Lung (tissue), 12 donors: Measurements from ENCODE around the gene KCNQ1OT1. TPM values are rescaled to one million over a fixed set of nuclear protein-coding genes. Genes with fewer than 3 reads are reported as not detected.

ENCODE experiments used
- ATAC-seq: fragments of 200-7000 bp; cut with Tn5 transposase; one replicate; pipeline ENCODE4 v1.9.1; 2020; ENCODE audit warnings: moderate number of reproducible peaks; ENCODE audit not compliant: insufficient read depth, low FRiP score
- DNase-seq, 3 donors: peaks; one replicate each; pipeline ENCODE4 v3.0.0-alpha.2; 2013 to 2017
- H3K27ac ChIP-seq, 2 donors: one replicate each; pipeline ENCODE4 v1.5.1; 2013; ENCODE audit warnings: mild to moderate bottlenecking in 2 of 2, moderate library complexity in 2 of 2, control low read depth in 1 of 2, inconsistent platforms in 1 of 2, low read depth in 1 of 2, low read length in 1 of 2
- H3K27me3 ChIP-seq, 3 donors: one replicate each; pipeline ENCODE4 v1.5.1; 2013; ENCODE audit warnings: low read length in 2 of 3; ENCODE audit not compliant: control insufficient read depth in 3 of 3, insufficient read depth in 3 of 3
- H3K36me3 ChIP-seq, 4 donors: one replicate each; pipeline ENCODE4 v1.5.1; 2013; ENCODE audit warnings: low read length in 4 of 4, mild to moderate bottlenecking in 1 of 4, moderate library complexity in 1 of 4; ENCODE audit not compliant: control insufficient read depth in 4 of 4, insufficient read depth in 4 of 4
- H3K4me1 ChIP-seq, 5 donors: one replicate each; pipeline ENCODE4 v1.5.1; 2013; ENCODE audit warnings: low read length in 5 of 5, mild to moderate bottlenecking in 2 of 5, moderate library complexity in 1 of 5; ENCODE audit not compliant: control insufficient read depth in 5 of 5, insufficient read depth in 5 of 5
- H3K4me3 ChIP-seq: one replicate; pipeline ENCODE4 v1.5.1; 2013; ENCODE audit warnings: mild to moderate bottlenecking, control low read depth, moderate library complexity
- H3K9ac ChIP-seq, 2 donors: one replicate each; pipeline ENCODE4 v1.5.1; 2013; ENCODE audit warnings: low read length in 2 of 2, control low read depth in 1 of 2; ENCODE audit not compliant: insufficient read depth in 1 of 2
- H3K9me3 ChIP-seq, 4 donors: one replicate each; pipeline ENCODE4 v1.5.1; 2013; ENCODE audit warnings: low read length in 3 of 4, mild to moderate bottlenecking in 1 of 4, moderate library complexity in 1 of 4; ENCODE audit not compliant: control insufficient read depth in 4 of 4, insufficient read depth in 3 of 4
- CTCF ChIP-seq: IDR thresholded peaks from 2 replicates; pipeline ENCODE4 v1.5.1; 2012; ENCODE audit warnings: mild to moderate bottlenecking; ENCODE audit errors: control extremely low read depth, extremely low read depth
- WGBS, 2 donors: extraction: QIAGEN DNeasy Blood & Tissue Kit; methylation state at CpG; one replicate each; pipeline ENCODE4 v1.1.7; 2013; 5-methylcytosine and 5-hydroxymethylcytosine counted together
- polyA plus RNA-seq, 2 donors: library from polyadenylated mRNA; stranded (reverse); fragments of 200-250 nt; gene quantifications; one replicate each; pipeline ENCODE4 v1.2.1, GENCODE V29; 2013
- total RNA-seq, 2 donors: library from RNA; depleted of rRNA in 1 of 2; stranded (reverse); fragments of >200 nt in 1 of 2; gene quantifications; one replicate each; pipeline ENCODE4 v1.2.1, GENCODE V29; 2014 to 2021
- donor health status: control.
- donor health status: control.
- donor health status: Bipolar disorder and iron deficiency.
- donor health status: healthy.
- donor health status: DM: yes; HTN: yes; CAD: no.

KCNQ1OT1 gene
- total and polyA plus RNA-seq, 4 donors, result 0.02 to 14.5 (median 1.7) TPM

GRCh38 chr11:2694995-2695939 is 4.5 kb downstream of the KCNQ1OT1 start:
- no peak for ATAC-seq

GRCh38 chr11:2694495-2694894 is 5.3 kb downstream of the KCNQ1OT1 start:
- DNase-seq, result peak in 1 of 3 donors; percentile 10
- Histone ChIP-seq H3K9me3 (no peaks in the 10 kb centered on the region), H3K9ac (no peak overlapping the region), H3K36me3 (peaks cover 0 to 1% (median 0%) of the 10 kb centered on the region in 4 donors), H3K4me1 (peaks cover 6 to 53% (median 15%) of the 10 kb centered on the region in 5 donors), H3K4me3 (no peak overlapping the region), H3K27ac (no peak overlapping the region), H3K27me3 (no peaks in the 10 kb centered on the region)
- no peak for ATAC-seq
- TF ChIP-seq CTCF, result no peak
- WGBS, 2 donors, result 79 to 81% methylated on average over 7 of the region's 7 CpGs

More at GRCh38 chr11:2694995-2695939, 4.5 kb downstream of the KCNQ1OT1 start:
- 78 to 81% methylated on average over 9 of the region's 9 CpGs for WGBS, 2 donors
- no peak overlapping the region for H3K9ac ChIP-seq
- no peak overlapping the region for H3K4me3 ChIP-seq
- peaks cover 0 to 1% (median 0%) of the 10 kb centered on the region in 4 donors for H3K36me3 ChIP-seq
- H3K27ac ChIP-seq, result no peak overlapping the region
- DNase-seq, result peak in 1 of 3 donors; percentile 9
- H3K27me3 ChIP-seq, result no peaks in the 10 kb centered on the region
- no peaks in the 10 kb centered on the region for H3K9me3 ChIP-seq
- no peak for TF ChIP-seq CTCF
- H3K4me1 ChIP-seq, result peaks cover 6 to 51% (median 10%) of the 10 kb centered on the region in 5 donors

GRCh38 chr11:2693271-2694261 is 6.2 kb downstream of the KCNQ1OT1 start:
- Histone ChIP-seq H3K27ac (peak overlapping the region in 1 of 2 donors; percentile 42), H3K27me3 (no peaks in the 10 kb centered on the region), H3K9ac (peak overlapping the region in 1 of 2 donors; percentile 47), H3K36me3 (peaks cover 0 to 1% (median 0%) of the 10 kb centered on the region in 4 donors), H3K4me3 (no peak overlapping the region), H3K9me3 (no peaks in the 10 kb centered on the region), H3K4me1 (peaks cover 6 to 62% (median 24%) of the 10 kb centered on the region in 5 donors)
- WGBS, 2 donors, result 81 to 83% methylated on average over 18 of the region's 18 CpGs
- no peak for ATAC-seq
- no peak for TF ChIP-seq CTCF
- peak in 1 of 3 donors; percentile 15 for DNase-seq
